Heart left ventricle (tissue), 16 donors: ENCODE results near the gene MBD3. TPM values are rescaled to one million over a fixed set of nuclear protein-coding genes. Genes with fewer than 3 reads are reported as not detected.

Experiments used
- ATAC-seq, 4 donors: fragments of 200-7000 bp; cut with Tn5 transposase; one replicate each; pipeline ENCODE4 v1.9.1; 2020 to 2022; ENCODE audit warnings: moderate library complexity in 4 of 4, mild to moderate bottlenecking in 3 of 4, moderate number of reproducible peaks in 1 of 4
- DNase-seq, 5 donors: peaks; one replicate each; pipeline ENCODE4 v3.0.0-alpha.2; 2020
- H3K27ac ChIP-seq, 12 donors: fragments of 200-600 bp; sonication (generic) in 4 of 12; one replicate each; pipeline versions ENCODE4 v1.5.0 to v1.8.0; 2016 to 2022; ENCODE audit warnings: mild to moderate bottlenecking in 2 of 12
- H3K27me3 ChIP-seq, 9 donors: fragments of 200-600 bp; sonication (generic) in 2 of 9; one replicate each; pipeline versions ENCODE4 v1.5.1 to v1.8.0; 2016 to 2022; ENCODE audit warnings: mild to moderate bottlenecking in 3 of 9
- H3K36me3 ChIP-seq, 9 donors: fragments of 200-600 bp; sonication (generic) in 2 of 9; one replicate each; pipeline versions ENCODE4 v1.5.0 to v1.8.0; 2018 to 2022; ENCODE audit warnings: mild to moderate bottlenecking in 2 of 9
- H3K4me1 ChIP-seq, 12 donors: fragments of 200-600 bp; sonication (generic) in 4 of 12; one replicate each; pipeline versions ENCODE4 v1.5.0 to v1.8.0; 2016 to 2022; ENCODE audit warnings: mild to moderate bottlenecking in 3 of 12
- H3K4me3 ChIP-seq, 12 donors: fragments of 200-600 bp; sonication (generic) in 4 of 12; one replicate each; pipeline versions ENCODE4 v1.5.0 to v1.8.0; 2017 to 2022; ENCODE audit warnings: mild to moderate bottlenecking in 9 of 12, moderate library complexity in 4 of 12
- H3K9me3 ChIP-seq, 12 donors: fragments of 200-600 bp; sonication (generic) in 4 of 12; one replicate each; pipeline versions ENCODE4 v1.5.0 to v1.8.0; 2016 to 2022; ENCODE audit warnings: mild to moderate bottlenecking in 1 of 12
- POLR2A ChIP-seq, 2 donors: fragments of 450-650 bp; IDR thresholded peaks; one replicate each; pipeline ENCODE4 v1.6.1; 2017; ENCODE audit warnings: antibody characterized with exemption in 2 of 2, mild to moderate bottlenecking in 2 of 2, moderate library complexity in 2 of 2
- WGBS, 4 donors: extraction: QIAGEN DNeasy Blood & Tissue Kit in 2 of 4; methylation state at CpG; one replicate each; pipeline versions ENCODE4 v1.1.5 to v1.1.7; 2013 to 2018; 5-methylcytosine and 5-hydroxymethylcytosine counted together
- intact Hi-C, 10 donors: fragments of 100-400 bp; cut with DNase I; formaldehyde crosslinking; loops; one replicate each; pipeline versions ENCODE4 v1.11.1 to v1.14.2; 2022
- polyA plus RNA-seq, 2 donors: library from polyadenylated mRNA; stranded (reverse); fragments of 200-250 nt; gene quantifications; one replicate each; pipeline ENCODE4 v1.2.3, GENCODE V29; 2013
- total RNA-seq, 9 donors: library from RNA; depleted of rRNA in 2 of 9; stranded (reverse); fragments of >200 nt in 2 of 9; fragmentation: NEBNext Ultra II Directional in 3 of 9; extraction: Animal tissue kit (Norgen Biotek cat#: 25700) in 3 of 9; gene quantifications; one replicate each; pipeline versions ENCODE4 v1.1.0 to v1.2.4, GENCODE V29; 2016 to 2023
- TF ChIP-seq, protein P1 (sequence below), 12 donors: fragments of 200-600 bp; sonication (generic) in 4 of 12; IDR thresholded peaks; one replicate each; pipeline versions ENCODE4 v1.5.0 to v1.8.0; 2018 to 2022; ENCODE audit warnings: antibody characterized with exemption in 12 of 12, mild to moderate bottlenecking in 5 of 12
- donor health status: ischemic (EF 13 %, LVEDD 7.1; RV severe dilation, severe dysfunction).
- donor health status: healthy with polysubstance abuse.
- donor health status: DM: no; HTN: yes; CAD: no.
- donor health status: DM: no; HTN: no; CAD: no.
- donor health status: ischemic (EF 25% LVEDD 6.9; RV normal size, moderate dysfunction).
- donor health status: ischemic (EF 25% LVEDD 5.7; RV mildly dilated, moderate dysfunction).
- donor health status: healthy.
- donor health status: DM: yes; HTN: yes; CAD: no.
- donor health status: ischemic (EF 35%, LVEDD 5.7; RV mildly dilated, moderate dysfunction).
- donor health status: nonischemic (EF 11% LVEDD 7.7; RV severe dilation, severe dysfunction).
- donor health status: DM: yes; HTN: yes; CAD: no.
- donor health status: PGD.
- donor health status: ischemic (EF 29% LVEDD 5.4; RV normal size, mild dysfunction).
- donor health status: nonischemic (EF 23%, LVEDD 6.1; RV moderate dilation, normal function).

Gene MBD3
- total and polyA plus RNA-seq, 11 donors, result 38.6 to 146 (median 72.8) TPM

DNA sequence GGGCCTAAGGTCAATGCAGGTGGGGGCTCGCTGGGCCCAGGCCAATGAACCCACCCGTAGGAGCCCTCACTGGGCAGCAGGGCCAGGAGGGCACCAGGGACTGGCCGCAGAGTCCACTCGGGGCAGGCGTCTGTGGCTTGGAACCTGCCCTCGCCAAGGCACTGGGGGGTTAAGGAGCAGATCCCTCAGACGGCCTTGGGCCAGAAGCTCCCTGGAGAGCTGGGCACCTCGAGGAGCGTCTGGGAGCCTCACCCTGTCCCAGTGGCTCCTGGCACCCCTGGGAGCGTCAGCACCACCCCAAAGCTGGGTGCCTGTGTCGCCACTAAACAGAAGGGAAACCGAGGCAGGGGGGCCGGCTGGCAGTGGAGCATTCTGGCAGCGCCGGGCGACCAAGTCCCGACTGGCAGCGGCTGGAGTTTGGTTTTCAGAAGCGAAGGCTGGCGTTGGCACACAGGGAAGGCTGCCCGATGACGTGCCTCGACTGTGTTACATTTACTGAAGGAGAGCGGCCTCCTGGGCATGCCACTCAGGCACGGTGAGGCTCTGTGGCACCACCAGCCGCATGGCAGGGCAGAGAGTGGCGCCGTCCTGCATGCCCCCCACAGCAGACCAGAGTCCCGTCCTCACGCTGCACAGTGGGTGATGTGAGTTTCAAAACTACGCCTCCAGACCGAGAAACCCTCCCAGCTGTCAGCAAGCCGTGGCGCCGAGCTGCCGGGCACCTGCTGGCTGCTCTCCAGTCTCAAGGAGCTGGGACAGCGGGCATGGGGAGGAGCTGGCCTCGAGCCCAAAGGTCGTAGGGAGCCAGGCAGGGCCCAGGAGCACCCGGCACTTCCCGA, 15.4 kb downstream of the MBD3 start:
- intact Hi-C loops, result no loop called here
- H3K27ac ChIP-seq, result peak overlapping the region in 7 of 12 donors; percentile 4 to 57 (median 17)
- WGBS, 4 donors, result 52 to 69% (median 65%) methylated on average over 11 to 41 of the region's 41 CpGs
- peaks cover 0 to 62% (median 44%) of the 10 kb centered on the region in 9 donors for H3K36me3 ChIP-seq
- no peaks in the 10 kb centered on the region for H3K27me3 ChIP-seq
- H3K9me3 ChIP-seq, result no peaks in the 10 kb centered on the region
- peak in 3 of 5 donors; percentile 60 to 84 (median 79) for DNase-seq
- TF ChIP-seq, protein P1, sequence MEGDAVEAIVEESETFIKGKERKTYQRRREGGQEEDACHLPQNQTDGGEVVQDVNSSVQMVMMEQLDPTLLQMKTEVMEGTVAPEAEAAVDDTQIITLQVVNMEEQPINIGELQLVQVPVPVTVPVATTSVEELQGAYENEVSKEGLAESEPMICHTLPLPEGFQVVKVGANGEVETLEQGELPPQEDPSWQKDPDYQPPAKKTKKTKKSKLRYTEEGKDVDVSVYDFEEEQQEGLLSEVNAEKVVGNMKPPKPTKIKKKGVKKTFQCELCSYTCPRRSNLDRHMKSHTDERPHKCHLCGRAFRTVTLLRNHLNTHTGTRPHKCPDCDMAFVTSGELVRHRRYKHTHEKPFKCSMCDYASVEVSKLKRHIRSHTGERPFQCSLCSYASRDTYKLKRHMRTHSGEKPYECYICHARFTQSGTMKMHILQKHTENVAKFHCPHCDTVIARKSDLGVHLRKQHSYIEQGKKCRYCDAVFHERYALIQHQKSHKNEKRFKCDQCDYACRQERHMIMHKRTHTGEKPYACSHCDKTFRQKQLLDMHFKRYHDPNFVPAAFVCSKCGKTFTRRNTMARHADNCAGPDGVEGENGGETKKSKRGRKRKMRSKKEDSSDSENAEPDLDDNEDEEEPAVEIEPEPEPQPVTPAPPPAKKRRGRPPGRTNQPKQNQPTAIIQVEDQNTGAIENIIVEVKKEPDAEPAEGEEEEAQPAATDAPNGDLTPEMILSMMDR (IDR thresholded peaks at IDR 0.05), result no peak
- TF ChIP-seq POLR2A (IDR thresholded peaks at IDR 0.05), result no peak
- peaks cover 0 to 16% (median 1%) of the 10 kb centered on the region in 12 donors for H3K4me1 ChIP-seq
- no peak overlapping the region for H3K4me3 ChIP-seq
- peak in 3 of 4 donors; percentile 56 to 64 (median 58) for ATAC-seq

DNA sequence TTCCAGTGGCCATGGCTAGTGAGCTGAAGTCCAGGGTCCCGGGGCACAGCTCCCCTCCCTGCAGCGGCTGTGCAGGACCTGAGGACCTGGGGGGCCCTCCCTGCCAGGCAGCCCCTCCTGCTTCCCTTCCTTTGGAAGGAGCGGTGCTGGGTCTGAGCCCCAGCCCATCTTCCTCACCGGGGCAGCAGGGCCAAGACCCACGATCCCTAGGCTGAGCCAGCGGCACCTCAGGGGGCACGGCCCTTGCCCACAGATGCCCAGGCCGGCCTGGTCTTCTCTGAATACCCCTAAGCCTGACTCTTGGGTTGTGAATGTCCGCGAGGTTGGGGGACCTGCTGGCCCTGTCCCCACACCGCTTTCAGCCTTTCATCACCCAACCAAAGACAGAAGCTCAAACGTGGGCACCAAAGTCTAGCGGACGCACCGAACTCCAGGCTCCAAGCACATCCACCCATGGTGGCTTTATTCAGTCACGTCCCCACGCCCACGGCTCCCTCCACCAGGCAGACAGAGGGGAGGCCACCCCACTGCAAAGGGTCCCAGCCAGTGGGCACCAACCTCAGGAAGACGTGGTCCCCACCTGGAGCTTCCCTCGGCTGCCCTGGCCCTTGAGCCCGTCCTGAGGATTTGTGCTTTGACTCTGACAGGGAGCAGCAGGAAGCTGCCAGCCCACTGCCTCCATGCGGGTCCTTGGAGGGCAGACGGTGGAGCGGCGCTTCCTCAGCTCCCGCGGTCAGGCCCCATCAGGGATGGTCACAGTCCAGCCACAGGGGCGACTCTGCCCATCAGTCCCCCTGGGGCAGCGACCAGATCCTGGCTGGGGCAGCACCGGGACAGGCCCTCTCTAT, 16.2 kb downstream of the MBD3 start:
- WGBS, 4 donors, result 88 to 90% (median 89%) methylated on average over 13 to 30 of the region's 30 CpGs

DNA sequence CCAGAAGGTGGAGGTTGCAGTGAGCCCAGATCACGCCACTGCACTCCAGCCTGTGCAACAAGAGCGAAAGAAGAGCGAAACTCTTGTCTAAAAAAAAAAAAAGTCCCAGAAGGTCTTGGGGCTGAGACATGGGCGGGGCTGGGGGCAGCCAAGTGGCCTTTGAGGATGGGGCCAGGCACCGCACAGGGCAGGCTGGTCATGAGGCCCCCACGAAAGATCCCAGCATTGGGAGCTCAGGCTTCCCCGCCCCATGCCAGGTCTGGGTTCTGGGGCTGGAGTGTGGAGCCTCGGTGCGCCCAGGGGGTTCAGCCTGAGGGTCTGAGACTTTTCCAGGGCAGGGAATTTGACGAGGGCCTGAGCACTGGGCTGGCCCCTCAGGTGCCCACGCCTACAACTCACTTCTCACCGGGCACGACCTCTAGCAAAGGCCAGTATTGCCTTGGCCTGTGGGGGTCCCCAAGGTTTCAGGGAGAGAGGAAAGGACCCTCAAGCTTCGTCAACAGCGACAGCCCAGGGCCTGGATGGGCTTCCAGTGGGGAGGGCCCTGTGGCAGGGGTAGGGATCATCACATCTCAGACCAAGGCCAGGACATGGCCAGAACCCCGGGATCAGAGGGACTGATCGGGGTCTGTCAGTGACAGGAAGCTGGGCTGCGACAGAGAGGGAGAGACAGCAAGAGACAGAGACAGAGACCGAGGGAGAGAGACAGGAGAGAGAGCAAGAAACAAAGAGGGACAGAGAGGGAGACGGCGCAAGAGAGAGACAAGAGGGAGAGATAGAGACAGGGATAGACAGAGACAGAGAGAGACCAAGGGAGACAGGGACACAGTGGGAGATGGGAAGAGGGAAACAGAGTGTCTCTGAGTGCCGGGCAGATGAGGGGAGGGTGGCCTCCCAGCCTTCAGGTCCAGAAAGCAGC, 17.1 kb downstream of the MBD3 start:
- Histone ChIP-seq H3K4me1 (peaks cover 0 to 16% (median 1%) of the 10 kb centered on the region in 12 donors), H3K27me3 (no peaks in the 10 kb centered on the region), H3K4me3 (no peak overlapping the region), H3K27ac (no peak overlapping the region), H3K9me3 (no peaks in the 10 kb centered on the region), H3K36me3 (peaks cover 0 to 45% (median 27%) of the 10 kb centered on the region in 9 donors)
- TF ChIP-seq, protein P1 (IDR thresholded peaks at IDR 0.05), result no peak
- no peak for TF ChIP-seq POLR2A (IDR thresholded peaks at IDR 0.05)
- ATAC-seq (no peak), DNase-seq (peak in 1 of 5 donors; percentile 12)
- 88 to 92% (median 89%) methylated on average over 21 to 22 of the region's 22 CpGs for WGBS, 4 donors
- intact Hi-C loops, result no loop called here

More for the DNA sequence above, 16.2 kb downstream of the MBD3 start:
- Histone ChIP-seq H3K27me3 (no peaks in the 10 kb centered on the region), H3K4me1 (peaks cover 0 to 16% (median 1%) of the 10 kb centered on the region in 12 donors), H3K4me3 (no peak overlapping the region), H3K9me3 (no peaks in the 10 kb centered on the region), H3K36me3 (peaks cover 0 to 54% (median 36%) of the 10 kb centered on the region in 9 donors), H3K27ac (peak overlapping the region in 2 of 12 donors; percentile 46 to 57)
- peak in 2 of 4 donors; percentile 3 to 8 for ATAC-seq
- peak in 1 of 5 donors; percentile 18 for DNase-seq
- intact Hi-C loops, result no loop called here
- TF ChIP-seq, protein P1 (IDR thresholded peaks at IDR 0.05), result no peak
- no peak for TF ChIP-seq POLR2A (IDR thresholded peaks at IDR 0.05)
